ENCODE results near the gene EZH2. TPM values are rescaled to one million over a fixed set of nuclear protein-coding genes. Genes with fewer than 3 reads are reported as not detected.

EZH2 gene
- total RNA-seq, 1 experiment from 2014 or later = 35.4 TPM

DNA sequence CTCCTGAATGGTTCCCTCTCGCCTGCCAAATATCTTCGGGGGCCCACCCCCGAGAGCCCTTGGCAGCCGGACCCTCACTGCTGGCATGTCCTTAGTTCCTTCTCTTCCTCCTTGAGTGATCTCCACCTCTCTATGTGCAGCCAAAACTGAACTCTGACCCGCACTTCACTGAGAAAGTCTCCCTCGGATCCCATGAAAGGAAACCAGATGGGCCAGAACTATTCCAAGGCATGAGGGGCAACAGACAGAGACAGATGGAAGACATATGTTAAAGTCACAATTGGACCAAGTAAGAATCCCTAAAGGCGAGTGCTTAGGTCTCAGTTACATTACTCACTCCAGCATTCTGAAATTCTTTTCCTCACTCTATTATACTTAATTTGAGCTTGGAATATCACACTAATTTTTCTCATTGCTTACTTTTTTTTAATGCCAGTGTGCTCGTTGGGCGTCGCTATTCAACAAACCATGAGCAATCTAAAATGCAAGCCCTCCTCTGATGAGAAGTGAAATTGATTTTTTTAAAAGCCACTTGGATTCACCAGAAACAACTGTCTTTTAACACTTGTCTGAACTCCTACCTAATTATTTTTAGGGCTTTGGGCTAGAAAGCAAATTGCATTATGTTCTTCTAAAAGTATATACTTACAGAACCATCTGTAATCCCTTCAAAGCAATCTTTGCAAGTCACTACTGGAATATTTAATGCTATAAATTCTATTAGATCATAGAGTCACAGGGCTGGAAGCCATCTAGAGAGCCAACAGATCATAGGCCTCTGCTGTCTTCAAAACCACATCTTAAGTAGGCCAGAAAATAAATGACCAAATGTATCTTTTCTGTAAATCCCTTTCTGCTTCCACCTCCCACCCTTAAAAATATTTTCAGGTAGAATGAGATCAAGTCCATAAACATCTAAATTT is 43.3 kb upstream of the EZH2 start:
- no peak for DNase-seq (ENCODE audit: low spot score)
- no peak for ATAC-seq
- Mint-ChIP-seq H3K4me3 (no peak overlapping the region), H3K4me1 (peaks cover 7% of the 10 kb centered on the region), H3K27me3 (ENCODE audit: low read depth) (no peaks in the 10 kb centered on the region), H3K9me3 (peaks cover 9% of the 10 kb centered on the region), H3K27ac (no peak overlapping the region), H3K36me3 (no peaks in the 10 kb centered on the region; the same call in 1 of the 2 replicates)
- TF ChIP-seq NFATC4 (CRISPR knock-in tag; IDR thresholded peaks at IDR 0.05) (no peak), OVOL2 (CRISPR knock-in tag; IDR thresholded peaks at IDR 0.05; ENCODE audit: borderline replicate concordance) (no peak), FOXK1 (CRISPR knock-in tag; IDR thresholded peaks at IDR 0.05) (no peak), TEAD1 (CRISPR knock-in tag; IDR thresholded peaks at IDR 0.05) (no peak), TP53 (CRISPR knock-in tag; IDR thresholded peaks at IDR 0.05) (no peak), JAZF1 (CRISPR knock-in tag; IDR thresholded peaks at IDR 0.05) (no peak), ZNF317 (CRISPR knock-in tag; IDR thresholded peaks at IDR 0.05; ENCODE audit: borderline replicate concordance, low read depth) (no peak), PRRX2 (CRISPR knock-in tag; IDR thresholded peaks at IDR 0.05) (no peak)
- TF ChIP-seq, protein P1, sequence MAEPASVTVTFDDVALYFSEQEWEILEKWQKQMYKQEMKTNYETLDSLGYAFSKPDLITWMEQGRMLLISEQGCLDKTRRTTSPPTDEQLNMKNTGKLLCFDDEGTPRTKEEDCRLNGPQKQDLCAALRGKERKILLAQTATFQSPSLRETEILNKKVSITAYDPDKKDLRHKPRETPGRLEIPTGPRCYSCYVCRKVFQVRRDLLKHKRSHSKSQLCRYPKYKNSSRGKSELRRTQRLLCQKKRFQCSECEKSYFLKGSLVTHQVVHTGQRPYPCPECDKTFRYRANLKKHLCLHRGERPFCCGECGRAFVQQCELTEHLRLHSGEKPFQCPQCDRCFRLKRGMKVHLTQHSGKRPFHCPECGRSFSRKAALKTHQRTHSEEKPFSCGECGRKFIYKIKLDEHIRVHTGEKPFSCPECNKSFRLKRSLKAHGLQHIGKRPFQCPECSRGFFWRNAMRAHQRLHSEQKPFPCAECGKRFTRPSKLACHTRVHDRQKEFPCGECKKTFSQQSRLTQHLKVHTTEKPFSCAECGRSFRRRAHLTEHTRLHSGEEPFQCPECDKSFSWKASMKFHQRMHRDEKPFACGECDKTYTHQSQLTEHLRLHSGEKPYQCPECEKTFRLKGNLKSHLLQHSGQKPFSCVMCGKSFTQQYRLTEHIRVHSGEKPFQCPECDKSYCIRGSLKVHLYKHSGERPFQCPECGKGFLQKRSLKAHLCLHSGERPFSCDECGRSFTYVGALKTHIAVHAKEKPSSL (CRISPR knock-in tag; conservative IDR thresholded peaks at IDR 0.05) = no peak
- TF ChIP-seq, protein P2, sequence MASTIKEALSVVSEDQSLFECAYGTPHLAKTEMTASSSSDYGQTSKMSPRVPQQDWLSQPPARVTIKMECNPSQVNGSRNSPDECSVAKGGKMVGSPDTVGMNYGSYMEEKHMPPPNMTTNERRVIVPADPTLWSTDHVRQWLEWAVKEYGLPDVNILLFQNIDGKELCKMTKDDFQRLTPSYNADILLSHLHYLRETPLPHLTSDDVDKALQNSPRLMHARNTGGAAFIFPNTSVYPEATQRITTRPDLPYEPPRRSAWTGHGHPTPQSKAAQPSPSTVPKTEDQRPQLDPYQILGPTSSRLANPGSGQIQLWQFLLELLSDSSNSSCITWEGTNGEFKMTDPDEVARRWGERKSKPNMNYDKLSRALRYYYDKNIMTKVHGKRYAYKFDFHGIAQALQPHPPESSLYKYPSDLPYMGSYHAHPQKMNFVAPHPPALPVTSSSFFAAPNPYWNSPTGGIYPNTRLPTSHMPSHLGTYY (CRISPR knock-in tag; IDR thresholded peaks at IDR 0.05) = no peak
- TF ChIP-seq, protein P3, sequence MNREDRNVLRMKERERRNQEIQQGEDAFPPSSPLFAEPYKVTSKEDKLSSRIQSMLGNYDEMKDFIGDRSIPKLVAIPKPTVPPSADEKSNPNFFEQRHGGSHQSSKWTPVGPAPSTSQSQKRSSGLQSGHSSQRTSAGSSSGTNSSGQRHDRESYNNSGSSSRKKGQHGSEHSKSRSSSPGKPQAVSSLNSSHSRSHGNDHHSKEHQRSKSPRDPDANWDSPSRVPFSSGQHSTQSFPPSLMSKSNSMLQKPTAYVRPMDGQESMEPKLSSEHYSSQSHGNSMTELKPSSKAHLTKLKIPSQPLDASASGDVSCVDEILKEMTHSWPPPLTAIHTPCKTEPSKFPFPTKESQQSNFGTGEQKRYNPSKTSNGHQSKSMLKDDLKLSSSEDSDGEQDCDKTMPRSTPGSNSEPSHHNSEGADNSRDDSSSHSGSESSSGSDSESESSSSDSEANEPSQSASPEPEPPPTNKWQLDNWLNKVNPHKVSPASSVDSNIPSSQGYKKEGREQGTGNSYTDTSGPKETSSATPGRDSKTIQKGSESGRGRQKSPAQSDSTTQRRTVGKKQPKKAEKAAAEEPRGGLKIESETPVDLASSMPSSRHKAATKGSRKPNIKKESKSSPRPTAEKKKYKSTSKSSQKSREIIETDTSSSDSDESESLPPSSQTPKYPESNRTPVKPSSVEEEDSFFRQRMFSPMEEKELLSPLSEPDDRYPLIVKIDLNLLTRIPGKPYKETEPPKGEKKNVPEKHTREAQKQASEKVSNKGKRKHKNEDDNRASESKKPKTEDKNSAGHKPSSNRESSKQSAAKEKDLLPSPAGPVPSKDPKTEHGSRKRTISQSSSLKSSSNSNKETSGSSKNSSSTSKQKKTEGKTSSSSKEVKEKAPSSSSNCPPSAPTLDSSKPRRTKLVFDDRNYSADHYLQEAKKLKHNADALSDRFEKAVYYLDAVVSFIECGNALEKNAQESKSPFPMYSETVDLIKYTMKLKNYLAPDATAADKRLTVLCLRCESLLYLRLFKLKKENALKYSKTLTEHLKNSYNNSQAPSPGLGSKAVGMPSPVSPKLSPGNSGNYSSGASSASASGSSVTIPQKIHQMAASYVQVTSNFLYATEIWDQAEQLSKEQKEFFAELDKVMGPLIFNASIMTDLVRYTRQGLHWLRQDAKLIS (CRISPR knock-in tag; IDR thresholded peaks at IDR 0.05; ENCODE audit: borderline replicate concordance) = no peak
- POLR2A ChIA-PET = no interaction called here
- CTCF ChIA-PET = no interaction called here

DNA sequence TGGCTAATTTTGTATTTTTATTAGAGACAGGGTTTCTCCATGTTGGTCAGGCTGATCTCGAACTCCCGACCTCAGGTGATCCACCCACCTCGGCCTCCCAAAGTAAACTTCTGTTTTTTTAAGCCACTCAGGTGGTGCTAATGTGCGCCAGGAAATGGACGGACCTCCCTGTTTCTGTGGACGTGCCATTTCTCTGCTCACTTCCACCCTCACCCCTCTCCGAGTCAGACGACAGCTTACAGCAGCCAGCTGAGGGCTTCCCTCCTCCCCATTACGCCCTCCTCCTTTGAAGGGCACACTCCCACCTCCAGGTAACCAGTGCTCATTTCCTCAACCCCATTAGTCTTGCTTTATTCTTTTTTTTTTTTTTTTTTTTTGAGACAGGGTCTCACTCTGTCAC is 41.7 kb upstream of the EZH2 start:
- H3K9me3 Mint-ChIP-seq = peaks cover 9% of the 10 kb centered on the region
- no peak overlapping the region for H3K4me3 Mint-ChIP-seq
- ChIA-PET POLR2A (no interaction called here), CTCF (no interaction called here)
- DNase-seq (ENCODE audit: low spot score) = no peak
- TF ChIP-seq, protein P1 (CRISPR knock-in tag; conservative IDR thresholded peaks at IDR 0.05) = no peak
- TF ChIP-seq, protein P4, sequence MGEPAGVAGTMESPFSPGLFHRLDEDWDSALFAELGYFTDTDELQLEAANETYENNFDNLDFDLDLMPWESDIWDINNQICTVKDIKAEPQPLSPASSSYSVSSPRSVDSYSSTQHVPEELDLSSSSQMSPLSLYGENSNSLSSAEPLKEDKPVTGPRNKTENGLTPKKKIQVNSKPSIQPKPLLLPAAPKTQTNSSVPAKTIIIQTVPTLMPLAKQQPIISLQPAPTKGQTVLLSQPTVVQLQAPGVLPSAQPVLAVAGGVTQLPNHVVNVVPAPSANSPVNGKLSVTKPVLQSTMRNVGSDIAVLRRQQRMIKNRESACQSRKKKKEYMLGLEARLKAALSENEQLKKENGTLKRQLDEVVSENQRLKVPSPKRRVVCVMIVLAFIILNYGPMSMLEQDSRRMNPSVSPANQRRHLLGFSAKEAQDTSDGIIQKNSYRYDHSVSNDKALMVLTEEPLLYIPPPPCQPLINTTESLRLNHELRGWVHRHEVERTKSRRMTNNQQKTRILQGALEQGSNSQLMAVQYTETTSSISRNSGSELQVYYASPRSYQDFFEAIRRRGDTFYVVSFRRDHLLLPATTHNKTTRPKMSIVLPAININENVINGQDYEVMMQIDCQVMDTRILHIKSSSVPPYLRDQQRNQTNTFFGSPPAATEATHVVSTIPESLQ (CRISPR knock-in tag; IDR thresholded peaks at IDR 0.05) = no peak
- TF ChIP-seq NFYB (CRISPR knock-in tag; conservative IDR thresholded peaks at IDR 0.05; ENCODE audit: low read depth) = no peak
- TF ChIP-seq, protein P5, sequence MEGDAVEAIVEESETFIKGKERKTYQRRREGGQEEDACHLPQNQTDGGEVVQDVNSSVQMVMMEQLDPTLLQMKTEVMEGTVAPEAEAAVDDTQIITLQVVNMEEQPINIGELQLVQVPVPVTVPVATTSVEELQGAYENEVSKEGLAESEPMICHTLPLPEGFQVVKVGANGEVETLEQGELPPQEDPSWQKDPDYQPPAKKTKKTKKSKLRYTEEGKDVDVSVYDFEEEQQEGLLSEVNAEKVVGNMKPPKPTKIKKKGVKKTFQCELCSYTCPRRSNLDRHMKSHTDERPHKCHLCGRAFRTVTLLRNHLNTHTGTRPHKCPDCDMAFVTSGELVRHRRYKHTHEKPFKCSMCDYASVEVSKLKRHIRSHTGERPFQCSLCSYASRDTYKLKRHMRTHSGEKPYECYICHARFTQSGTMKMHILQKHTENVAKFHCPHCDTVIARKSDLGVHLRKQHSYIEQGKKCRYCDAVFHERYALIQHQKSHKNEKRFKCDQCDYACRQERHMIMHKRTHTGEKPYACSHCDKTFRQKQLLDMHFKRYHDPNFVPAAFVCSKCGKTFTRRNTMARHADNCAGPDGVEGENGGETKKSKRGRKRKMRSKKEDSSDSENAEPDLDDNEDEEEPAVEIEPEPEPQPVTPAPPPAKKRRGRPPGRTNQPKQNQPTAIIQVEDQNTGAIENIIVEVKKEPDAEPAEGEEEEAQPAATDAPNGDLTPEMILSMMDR (IDR thresholded peaks at IDR 0.05) = no peak
- TF ChIP-seq, protein P6, sequence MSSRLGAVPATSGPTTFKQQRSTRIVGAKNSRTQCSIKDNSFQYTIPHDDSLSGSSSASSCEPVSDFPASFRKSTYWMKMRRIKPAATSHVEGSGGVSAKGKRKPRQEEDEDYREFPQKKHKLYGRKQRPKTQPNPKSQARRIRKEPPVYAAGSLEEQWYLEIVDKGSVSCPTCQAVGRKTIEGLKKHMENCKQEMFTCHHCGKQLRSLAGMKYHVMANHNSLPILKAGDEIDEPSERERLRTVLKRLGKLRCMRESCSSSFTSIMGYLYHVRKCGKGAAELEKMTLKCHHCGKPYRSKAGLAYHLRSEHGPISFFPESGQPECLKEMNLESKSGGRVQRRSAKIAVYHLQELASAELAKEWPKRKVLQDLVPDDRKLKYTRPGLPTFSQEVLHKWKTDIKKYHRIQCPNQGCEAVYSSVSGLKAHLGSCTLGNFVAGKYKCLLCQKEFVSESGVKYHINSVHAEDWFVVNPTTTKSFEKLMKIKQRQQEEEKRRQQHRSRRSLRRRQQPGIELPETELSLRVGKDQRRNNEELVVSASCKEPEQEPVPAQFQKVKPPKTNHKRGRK (CRISPR knock-in tag; IDR thresholded peaks at IDR 0.05; ENCODE audit: borderline replicate concordance) = no peak
- TF ChIP-seq OVOL2 (CRISPR knock-in tag; IDR thresholded peaks at IDR 0.05; ENCODE audit: borderline replicate concordance) = no peak
- TF ChIP-seq ZNF232 (CRISPR knock-in tag; IDR thresholded peaks at IDR 0.05) = no peak
- no peak overlapping the region for H3K27ac Mint-ChIP-seq
- H3K36me3 Mint-ChIP-seq = no peaks in the 10 kb centered on the region; the same call in 1 of the 2 replicates
- peaks cover 15% of the 10 kb centered on the region for H3K4me1 Mint-ChIP-seq
- no peaks in the 10 kb centered on the region for H3K27me3 Mint-ChIP-seq (ENCODE audit: low read depth)
- no peak for ATAC-seq
